Tibial nerve (tissue), 4 donors: ENCODE results near the gene TRPT1. TPM values are rescaled to one million over a fixed set of nuclear protein-coding genes. Genes with fewer than 3 reads are reported as not detected.

ENCODE experiments used
- DNase-seq, 2 donors: peaks; one replicate each; pipeline ENCODE4 v3.0.0-alpha.2; 2019; ENCODE audit warnings: low spot score in 2 of 2
- H3K27ac ChIP-seq, 4 donors: fragments of 200-600 bp; sonication (generic) in 3 of 4; one replicate each; pipeline ENCODE4 v1.5.1; 2017 to 2019; ENCODE audit warnings: mild to moderate bottlenecking in 1 of 4
- H3K27me3 ChIP-seq, 2 donors: fragments of 200-600 bp; sonication (generic) in 1 of 2; one replicate each; pipeline versions ENCODE4 v1.5.1 to v1.6.0; 2017 to 2019
- H3K36me3 ChIP-seq, 3 donors: fragments of 200-600 bp; sonication (generic); one replicate each; pipeline ENCODE4 v1.5.1; 2018 to 2019
- H3K4me1 ChIP-seq, 4 donors: fragments of 200-600 bp; sonication (generic) in 3 of 4; one replicate each; pipeline ENCODE4 v1.5.1; 2017 to 2019
- H3K4me3 ChIP-seq, 4 donors: fragments of 200-600 bp; sonication (generic) in 3 of 4; one replicate each; pipeline ENCODE4 v1.5.1; 2017 to 2019; ENCODE audit warnings: mild to moderate bottlenecking in 1 of 4, moderate library complexity in 1 of 4
- H3K9me3 ChIP-seq, 4 donors: fragments of 200-600 bp; sonication (generic) in 3 of 4; one replicate each; pipeline ENCODE4 v1.5.1; 2017 to 2019
- CTCF ChIP-seq, 5 experiments: fragments of 200-600 bp in 3 of 5; fragments of 450-650 bp in 2 of 5; sonication (generic) in 3 of 5; IDR thresholded peaks; one replicate each; pipeline ENCODE4 v1.5.1; 2016 to 2019; ENCODE audit warnings: antibody characterized with exemption in 5 of 5, mild to moderate bottlenecking in 3 of 5, moderate library complexity in 2 of 5
- EP300 ChIP-seq, 2 donors: sonication (generic); formaldehyde crosslinking; IDR thresholded peaks; one replicate each; pipeline ENCODE4 v1.6.1; 2017; ENCODE audit warnings: antibody characterized with exemption in 2 of 2, mild to moderate bottlenecking in 1 of 2
- POLR2A ChIP-seq, 2 donors: fragments of 450-650 bp; IDR thresholded peaks; one replicate each; pipeline ENCODE4 v1.6.1; 2017; ENCODE audit warnings: antibody characterized with exemption in 2 of 2, mild to moderate bottlenecking in 2 of 2, moderate library complexity in 2 of 2
- WGBS, 2 donors: methylation state at CpG; one replicate each; pipeline ENCODE4 v1.1.5; 2018; 5-methylcytosine and 5-hydroxymethylcytosine counted together
- total RNA-seq, 4 donors: library from RNA; depleted of rRNA; stranded (reverse); fragments of >200 nt; gene quantifications; one replicate each; pipeline ENCODE4 v1.1.0, GENCODE V29; 2016

The TRPT1 gene
- total RNA-seq, 4 donors from 2014 or later, result 64.9 to 74.7 (median 68.7) TPM

GRCh38 chr11:64178203-64178602, 47.8 kb downstream of the TRPT1 start:
- Histone ChIP-seq H3K36me3 (no peaks in the 10 kb centered on the region), H3K27me3 (no peaks in the 10 kb centered on the region), H3K4me3 (no peak overlapping the region), H3K9me3 (peaks cover 0 to 5% (median 0%) of the 10 kb centered on the region in 4 donors), H3K4me1 (peaks cover 0 to 32% (median 19%) of the 10 kb centered on the region in 4 donors), H3K27ac (no peak overlapping the region)
- WGBS, 2 donors, result 89 to 100% methylated on average over 1 of the region's 1 CpG
- TF ChIP-seq CTCF (IDR thresholded peaks at IDR 0.05) (no peak), POLR2A (IDR thresholded peaks at IDR 0.05) (no peak), EP300 (IDR thresholded peaks at IDR 0.05) (no peak)
- no peak for DNase-seq

- no peak for DNase-seq
- Histone ChIP-seq H3K27ac (no peak overlapping the region), H3K9me3 (peaks cover 0 to 5% (median 0%) of the 10 kb centered on the region in 4 donors), H3K27me3 (no peaks in the 10 kb centered on the region), H3K4me1 (peaks cover 0 to 18% (median 11%) of the 10 kb centered on the region in 4 donors), H3K36me3 (no peaks in the 10 kb centered on the region), H3K4me3 (no peak overlapping the region)
- WGBS, 2 donors, result 75 to 84% methylated on average over 8 of the region's 8 CpGs
- TF ChIP-seq EP300 (IDR thresholded peaks at IDR 0.05) (no peak), POLR2A (IDR thresholded peaks at IDR 0.05) (no peak), CTCF (IDR thresholded peaks at IDR 0.05) (no peak)
Observed at GRCh38 chr11:64176751-64177150, 49.2 kb downstream of the TRPT1 start.

Other genes with a start within 250 kb of the TRPT1 start
- gene OTUB1, start 239.7 kb downstream of the TRPT1 start, total RNA-seq, result 10 to 100 TPM; 35.0 to 86.7 (median 50.4) TPM
- 1 to 10 TPM in 1 of 4 donors, under 1 TPM in 3; 0.39 to 2.1 (median 0.52) TPM for gene FLRT1, start 190.3 kb downstream of the TRPT1 start, total RNA-seq
- 10 to 100 TPM; 30.6 to 45.0 (median 35.0) TPM for gene MACROD1, start 60.1 kb downstream of the TRPT1 start, total RNA-seq
- 100 to 1,000 TPM in 1 of 4 donors, 10 to 100 TPM in 3; 53.3 to 109 (median 79.8) TPM for gene STIP1, start 40.0 kb downstream of the TRPT1 start, total RNA-seq
- 10 to 100 TPM; 17.2 to 83.1 (median 29.6) TPM for gene FERMT3, start 19.5 kb downstream of the TRPT1 start, total RNA-seq
- gene NUDT22, start 88 bp upstream of the TRPT1 start, total RNA-seq, result 10 to 100 TPM; 33.0 to 83.7 (median 60.2) TPM
- gene DNAJC4, start 4.4 kb upstream of the TRPT1 start, total RNA-seq, result 10 to 100 TPM; 20.1 to 42.0 (median 25.8) TPM
- gene VEGFB, start 8.4 kb upstream of the TRPT1 start, total RNA-seq, result 100 to 1,000 TPM in 2 of 4 donors, 10 to 100 TPM in 2; 84.3 to 129 (median 109) TPM
- 100 to 1,000 TPM in 1 of 4 donors, 10 to 100 TPM in 3; 38.2 to 101 (median 57.8) TPM for gene FKBP2, start 14.9 kb upstream of the TRPT1 start, total RNA-seq
- gene PPP1R14B, start 20.8 kb upstream of the TRPT1 start, total RNA-seq, result 100 to 1,000 TPM in 1 of 4 donors, 10 to 100 TPM in 3; 79.7 to 187 (median 91.4) TPM
- gene PLCB3, start 25.3 kb upstream of the TRPT1 start, total RNA-seq, result 10 to 100 TPM; 18.0 to 44.4 (median 27.1) TPM
- gene BAD, start 58.5 kb upstream of the TRPT1 start, total RNA-seq, result 100 to 1,000 TPM; 110 to 143 (median 124) TPM
- 10 to 100 TPM; 12.5 to 25.7 (median 20.0) TPM for gene GPR137, start 59.7 kb upstream of the TRPT1 start, total RNA-seq
- gene KCNK4, start 65.1 kb upstream of the TRPT1 start, total RNA-seq, result 1 to 10 TPM in 1 of 4 donors, not detected in 3; 1.2 TPM
- not detected for gene CATSPERZ, start 74.2 kb upstream of the TRPT1 start, total RNA-seq
- gene ESRRA, start 79.3 kb upstream of the TRPT1 start, total RNA-seq, result 10 to 100 TPM; 26.0 to 39.3 (median 28.7) TPM
- 100 to 1,000 TPM; 290 to 381 (median 327) TPM for gene TRMT112, start 91.4 kb upstream of the TRPT1 start, total RNA-seq
- gene PRDX5, start 91.9 kb upstream of the TRPT1 start, total RNA-seq, result 100 to 1,000 TPM; 142 to 246 (median 204) TPM
- gene CCDC88B, start 114.0 kb upstream of the TRPT1 start, total RNA-seq, result 10 to 100 TPM in 3 of 4 donors, 1 to 10 TPM in 1; 6.9 to 48.0 (median 14.4) TPM
- gene RPS6KA4, start 133.0 kb upstream of the TRPT1 start, total RNA-seq, result 10 to 100 TPM; 23.7 to 34.3 (median 26.2) TPM